GM23338 (cell line): ENCODE measurements around the gene ZNF860.

Experiments used
- JUNB ChIP-seq: IDR thresholded peaks from one replicate; pipeline ENCODE4 v1.6.1; 2016; ENCODE audit warnings: antibody characterized with exemption; ENCODE audit not compliant: unreplicated experiment
- ZNF331 ChIP-seq: fragments of 250-450 bp; sonication (Bioruptor Pico); IDR thresholded peaks from 2 replicates; pipeline ENCODE4 v1.5.0; 2020; ENCODE audit warnings: low read depth, mild to moderate bottlenecking, moderate library complexity

DNA sequence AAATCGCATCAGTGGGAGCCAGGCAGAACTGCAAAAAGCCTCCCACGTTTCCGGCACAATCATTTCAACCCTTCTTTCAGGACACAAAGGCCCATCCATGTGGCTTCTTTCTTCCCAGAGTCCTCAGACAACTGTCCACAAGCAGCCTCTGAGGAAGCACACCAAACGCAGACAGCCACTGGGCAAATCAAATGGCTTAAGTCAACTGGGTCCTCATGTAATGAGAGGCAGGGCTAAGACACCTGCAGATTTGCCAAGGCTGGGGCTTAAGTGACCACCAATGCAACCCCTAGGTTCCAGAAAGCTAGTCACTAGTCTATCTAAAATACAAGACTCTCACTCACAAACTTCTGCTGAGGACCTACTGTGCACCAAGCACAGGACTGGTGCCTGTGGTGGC is 8.5 kb upstream of the ZNF860 start:
- TF ChIP-seq JUNB: no peak
- no peak for TF ChIP-seq ZNF331 (CRISPR knock-in tag)
